ENCODE measurements around the gene ARID3A.

Gene ARID3A

GRCh38 chr19:891421-892200, 34.2 kb upstream of the ARID3A start:
- peak; percentile 33 for DNase-seq

GRCh38 chr19:892243-892893, 33.5 kb upstream of the ARID3A start:
- no peak for DNase-seq

GRCh38 chr19:892894-893689, 32.7 kb upstream of the ARID3A start, which contains the start of the genes MED16 and RNU6-9:
MED16 (minus strand) TSS chr19:893187; CDS start chr19:891131, 2,056 bp downstream.
RNU6-9 (plus strand) TSS chr19:893484.
- DNase-seq: peak; percentile 91

GRCh38 chr19:896434-896833, 29.4 kb upstream of the ARID3A start:
- no peak for DNase-seq

GRCh38 chr19:896999-897398, 28.8 kb upstream of the ARID3A start:
- DNase-seq: no peak

- no peak for DNase-seq
These were observed 28.3 kb upstream of the ARID3A start for GRCh38 chr19:897442-898039.

- DNase-seq: peak; percentile 58
These were observed 27.2 kb upstream of the ARID3A start for GRCh38 chr19:898663-899062.

- no peak for DNase-seq
These were observed 26.3 kb upstream of the ARID3A start for GRCh38 chr19:899336-900042.

GRCh38 chr19:900043-900301, 25.9 kb upstream of the ARID3A start:
- no peak for DNase-seq

GRCh38 chr19:900302-901111, 25.3 kb upstream of the ARID3A start:
- peak; percentile 44 for DNase-seq

GRCh38 chr19:901216-902092, 24.4 kb upstream of the ARID3A start:
- no peak for DNase-seq

- DNase-seq: no peak
These were observed 23.8 kb upstream of the ARID3A start for GRCh38 chr19:902093-902370.

- DNase-seq: no peak
These were observed 23.2 kb upstream of the ARID3A start for GRCh38 chr19:902446-903226.

GRCh38 chr19:903266-903797, 22.5 kb upstream of the ARID3A start:
- no peak for DNase-seq

GRCh38 chr19:904545-904944, 21.3 kb upstream of the ARID3A start:
- DNase-seq: no peak

- DNase-seq: peak; percentile 43
These were observed 19.4 kb upstream of the ARID3A start for GRCh38 chr19:906480-906879.

GRCh38 chr19:907183-907853, 18.5 kb upstream of the ARID3A start:
- peak; percentile 74 for DNase-seq

GRCh38 chr19:911197-912033, 14.4 kb upstream of the ARID3A start:
- DNase-seq: no peak

All from CD4-positive, alpha-beta T cell treated with Interferon gamma for 1 hour (primary cell).